ENCODE data around the gene TMPRSS5.

TMPRSS5 gene

GRCh38 chr11:113728814-113729213 lies 22.7 kb upstream of the TMPRSS5 start:
- H3K4me3 ChIP-seq (ENCODE audit: low read length): no peak overlapping the region
- TF ChIP-seq CTCF (IDR thresholded peaks at IDR 0.05; ENCODE audit: insufficient read depth, low read depth, low read length, missing control alignments): no peak
- DNase-seq (ENCODE audit: low read depth): no peak

GRCh38 chr11:113725913-113726312 lies 19.8 kb upstream of the TMPRSS5 start:
- no peak for DNase-seq (ENCODE audit: low read depth)
- H3K4me3 ChIP-seq (ENCODE audit: low read length): no peak overlapping the region
- TF ChIP-seq CTCF (IDR thresholded peaks at IDR 0.05; ENCODE audit: insufficient read depth, low read depth, low read length, missing control alignments): no peak

- DNase-seq (ENCODE audit: low read depth): no peak
- no peak overlapping the region for H3K4me3 ChIP-seq (ENCODE audit: low read length)
- no peak for TF ChIP-seq CTCF (IDR thresholded peaks at IDR 0.05; ENCODE audit: insufficient read depth, low read depth, low read length, missing control alignments)
Measured at GRCh38 chr11:113725407-113725806, 19.3 kb upstream of the TMPRSS5 start.

- H3K4me3 ChIP-seq (ENCODE audit: low read length): no peak overlapping the region
- DNase-seq (ENCODE audit: low read depth): no peak
- TF ChIP-seq CTCF (IDR thresholded peaks at IDR 0.05; ENCODE audit: insufficient read depth, low read depth, low read length, missing control alignments): no peak
Measured at GRCh38 chr11:113724778-113725177, 18.7 kb upstream of the TMPRSS5 start.

GRCh38 chr11:113723787-113724186 lies 17.7 kb upstream of the TMPRSS5 start:
- TF ChIP-seq CTCF (IDR thresholded peaks at IDR 0.05; ENCODE audit: insufficient read depth, low read depth, low read length, missing control alignments): no peak

GRCh38 chr11:113722934-113723333 lies 16.8 kb upstream of the TMPRSS5 start:
- no peak for TF ChIP-seq CTCF (IDR thresholded peaks at IDR 0.05; ENCODE audit: insufficient read depth, low read depth, low read length, missing control alignments)
- DNase-seq (ENCODE audit: low read depth): no peak
- no peak overlapping the region for H3K4me3 ChIP-seq (ENCODE audit: low read length)

More at GRCh38 chr11:113723787-113724186, 17.7 kb upstream of the TMPRSS5 start:
- H3K4me3 ChIP-seq (ENCODE audit: low read length): no peak overlapping the region
- DNase-seq (ENCODE audit: low read depth): no peak

GRCh38 chr11:113722221-113722620 lies 16.1 kb upstream of the TMPRSS5 start:
- no peak for DNase-seq (ENCODE audit: low read depth)
- no peak for TF ChIP-seq CTCF (IDR thresholded peaks at IDR 0.05; ENCODE audit: insufficient read depth, low read depth, low read length, missing control alignments)
- no peak overlapping the region for H3K4me3 ChIP-seq (ENCODE audit: low read length)
